SK-N-MC (cell line): ENCODE data around the gene MRTFA.

Experiments used
- DNase-seq: peaks from one replicate; pipeline ENCODE4 v3.0.0-alpha.2; 2011; ENCODE audit warnings: low read depth, low spot score
- H3K27ac ChIP-seq: fragments of 200-600 bp; sonication (generic); 2 replicates; pipeline ENCODE4 v1.5.1; 2016; ENCODE audit warnings: mixed run types
- H3K36me3 ChIP-seq: fragments of 200-600 bp; sonication (generic); 2 replicates; pipeline ENCODE4 v1.6.1; 2017; ENCODE audit warnings: antibody characterized with exemption, low read length, mixed read lengths; ENCODE audit not compliant: insufficient read depth
- H3K4me3 ChIP-seq: fragments of 200-600 bp; sonication (generic); 2 replicates; pipeline ENCODE4 v1.5.1; 2016
- H3K9ac ChIP-seq: fragments of 200-600 bp; sonication (generic); 2 replicates; pipeline ENCODE4 v1.8.0; 2017; ENCODE audit warnings: mixed run types, mixed read lengths; ENCODE audit not compliant: insufficient read length
- H3K9me3 ChIP-seq: fragments of 200-600 bp; sonication (generic); 2 replicates; pipeline ENCODE4 v1.6.1; 2017; ENCODE audit warnings: low read depth, mild to moderate bottlenecking, antibody characterized with exemption, low read length, moderate library complexity, mixed read lengths
- EZH2 ChIP-seq: fragments of 200-600 bp; sonication (generic); IDR thresholded peaks from one replicate; pipeline ENCODE4 v1.6.1; 2017; ENCODE audit warnings: antibody characterized with exemption
- FOXP2 ChIP-seq: optimal IDR thresholded peaks from 2 replicates; pipeline ENCODE3; 2011; ENCODE audit warnings: mild to moderate bottlenecking, moderate library complexity; ENCODE audit not compliant: insufficient read depth; ENCODE audit errors: extremely low read length, control extremely low read depth
- POLR2AphosphoS5 ChIP-seq: IDR thresholded peaks from 2 replicates; pipeline ENCODE4 v1.6.1; 2012; ENCODE audit warnings: mild to moderate bottlenecking, low read depth, low read length, borderline replicate concordance

MRTFA gene

DNA sequence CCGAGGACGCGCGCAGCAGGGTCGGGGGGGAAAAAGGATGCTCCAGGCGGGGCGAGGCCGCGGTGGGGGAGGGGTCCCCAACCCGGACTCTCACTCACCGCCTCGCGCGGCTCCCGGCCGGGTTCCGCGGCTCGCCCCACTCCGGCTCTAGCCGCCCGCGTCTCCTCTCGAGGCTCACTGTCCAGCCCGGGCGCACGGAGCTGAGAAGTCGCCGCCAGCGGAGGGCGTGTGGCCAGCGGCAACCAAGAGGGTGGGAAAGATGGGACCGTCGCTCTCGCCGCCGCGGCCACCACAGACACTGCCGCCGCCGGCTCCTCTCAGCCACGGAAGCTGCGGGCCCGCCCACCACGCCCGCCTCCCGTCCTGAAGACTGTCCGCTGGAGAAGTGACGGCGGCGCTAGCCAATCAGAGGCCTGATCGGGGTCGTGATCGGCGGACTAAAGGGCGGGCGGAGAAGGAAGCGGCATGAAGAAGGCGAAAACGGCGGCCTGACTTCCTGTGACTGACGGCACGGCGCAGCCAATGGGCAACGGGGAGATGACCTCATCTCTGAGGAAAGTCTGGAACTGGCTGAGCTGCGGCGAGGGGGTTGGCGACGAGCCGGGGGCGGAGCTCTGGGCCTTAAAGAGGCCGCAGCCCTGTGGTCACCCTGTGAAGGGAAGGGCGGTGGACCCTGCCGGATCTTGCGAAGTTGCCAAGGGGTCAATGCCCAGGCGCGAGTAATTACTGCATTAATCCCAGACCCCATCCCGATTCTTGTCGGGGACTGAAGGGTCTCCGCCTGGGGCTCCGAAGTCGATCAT lies at the start of gene MRTFA:
MRTFA (minus strand) TSS at position 340 of the 803 bp plus-strand sequence.
- H3K27ac ChIP-seq = peak within 1 kb of the TSS; percentile 43; the same call in 1 of the 2 replicates
- peak within 1 kb of the TSS; percentile 80 for H3K4me3 ChIP-seq

DNA sequence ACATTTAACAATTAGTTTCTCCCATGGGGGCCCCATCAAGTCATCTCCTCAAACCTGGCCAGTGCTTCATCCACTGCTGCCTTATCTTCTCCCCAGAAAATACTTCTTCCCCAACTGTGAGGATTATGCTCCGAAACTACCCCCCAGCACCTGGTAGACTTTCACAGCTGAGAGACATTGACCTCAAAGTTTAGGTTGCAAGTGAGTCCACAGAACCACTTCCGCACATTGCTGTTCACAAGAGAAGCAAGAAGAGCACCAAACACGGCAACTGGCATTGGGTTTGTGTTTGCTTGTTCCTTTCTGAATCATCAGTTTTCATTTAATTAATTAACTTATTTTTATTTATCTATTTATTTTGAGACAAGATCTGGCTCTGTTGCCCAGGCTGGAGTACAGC lies 48.9 kb upstream of the MRTFA start:
- Histone ChIP-seq H3K36me3 (no peaks in the 10 kb centered on the region), H3K4me3 (no peak overlapping the region), H3K9me3 (no peaks in the 10 kb centered on the region), H3K27ac (no peak overlapping the region), H3K9ac (no peak overlapping the region)
- no peak for DNase-seq
- no peak for TF ChIP-seq EZH2
- TF ChIP-seq FOXP2 = no peak
- TF ChIP-seq POLR2AphosphoS5 = no peak

More for the DNA sequence above, at the start of gene MRTFA:
- TF ChIP-seq EZH2 (no peak), POLR2AphosphoS5 (peak; percentile 80; the same call in 1 of the 2 replicates), FOXP2 (no peak)
- no peaks in the 10 kb centered on the region for H3K36me3 ChIP-seq
- no peaks in the 10 kb centered on the region for H3K9me3 ChIP-seq
- DNase-seq = peak; percentile 95
- peak within 1 kb of the TSS; percentile 88 for H3K9ac ChIP-seq

- TF ChIP-seq POLR2AphosphoS5 (no peak), EZH2 (no peak), FOXP2 (no peak)
- DNase-seq = no peak
- Histone ChIP-seq H3K9ac (no peak overlapping the region), H3K9me3 (no peaks in the 10 kb centered on the region), H3K27ac (no peak overlapping the region), H3K4me3 (no peak overlapping the region), H3K36me3 (no peaks in the 10 kb centered on the region)
Observed at GRCh38 chr22:40684728-40685127, 48.2 kb upstream of the MRTFA start.

DNA sequence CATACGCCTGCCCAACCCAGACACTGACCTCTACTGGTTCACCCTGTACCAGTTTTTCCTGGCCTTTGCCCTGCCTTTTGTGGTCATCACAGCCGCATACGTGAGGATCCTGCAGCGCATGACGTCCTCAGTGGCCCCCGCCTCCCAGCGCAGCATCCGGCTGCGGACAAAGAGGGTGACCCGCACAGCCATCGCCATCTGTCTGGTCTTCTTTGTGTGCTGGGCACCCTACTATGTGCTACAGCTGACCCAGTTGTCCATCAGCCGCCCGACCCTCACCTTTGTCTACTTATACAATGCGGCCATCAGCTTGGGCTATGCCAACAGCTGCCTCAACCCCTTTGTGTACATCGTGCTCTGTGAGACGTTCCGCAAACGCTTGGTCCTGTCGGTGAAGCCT lies 44.9 kb upstream of the MRTFA start:
- no peak overlapping the region for H3K27ac ChIP-seq
- TF ChIP-seq POLR2AphosphoS5 (no peak), FOXP2 (no peak), EZH2 (no peak)
- no peak overlapping the region for H3K9ac ChIP-seq
- no peak overlapping the region for H3K4me3 ChIP-seq
- no peak for DNase-seq
- H3K36me3 ChIP-seq = no peaks in the 10 kb centered on the region
- no peaks in the 10 kb centered on the region for H3K9me3 ChIP-seq

- Histone ChIP-seq H3K4me3 (no peak overlapping the region), H3K9ac (no peak overlapping the region), H3K36me3 (no peaks in the 10 kb centered on the region), H3K27ac (no peak overlapping the region), H3K9me3 (no peaks in the 10 kb centered on the region)
- no peak for DNase-seq
- no peak for TF ChIP-seq FOXP2
- no peak for TF ChIP-seq POLR2AphosphoS5
- no peak for TF ChIP-seq EZH2
Observed at GRCh38 chr22:40680819-40681183, 44.3 kb upstream of the MRTFA start.

DNA sequence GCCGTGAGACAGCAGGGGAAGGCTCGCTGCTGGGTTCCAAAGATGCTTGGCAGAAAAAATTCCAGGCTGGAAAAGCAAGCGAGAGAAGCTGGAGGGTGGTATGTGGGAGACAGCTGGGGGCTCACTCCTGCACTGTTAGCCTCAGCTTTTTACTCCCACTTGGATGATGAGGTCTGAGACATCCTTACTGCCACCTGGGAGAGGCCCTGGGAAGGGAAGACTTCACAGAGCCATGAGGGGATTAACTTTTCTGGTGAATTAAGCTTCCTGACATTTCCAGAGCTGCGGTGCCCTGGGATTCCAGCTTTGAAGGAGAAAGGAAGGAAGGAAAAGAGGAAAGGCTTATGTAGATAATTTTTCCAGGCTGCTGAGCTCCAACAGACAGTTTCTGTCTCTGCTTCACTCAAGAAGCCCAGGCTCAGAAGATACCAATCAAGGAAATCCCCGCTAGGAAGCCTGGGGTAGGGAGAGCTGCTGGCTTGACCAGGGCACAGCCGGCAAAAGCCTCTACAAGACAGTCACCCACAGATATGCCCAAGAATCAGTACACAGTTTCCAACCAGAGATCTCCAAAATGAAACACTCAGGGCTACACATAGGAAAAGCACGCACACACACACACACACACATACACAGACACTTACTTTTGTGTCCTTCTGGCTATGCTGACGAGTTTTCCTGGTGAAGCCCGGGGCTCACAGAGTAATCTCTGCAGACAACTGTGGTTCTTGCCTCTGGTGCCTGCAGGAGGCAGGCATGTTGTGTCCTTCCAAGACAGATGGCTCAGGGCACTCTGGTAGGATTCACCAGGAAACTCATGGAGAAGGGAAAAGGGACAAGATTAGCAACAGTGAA lies 43.7 kb upstream of the MRTFA start:
- Histone ChIP-seq H3K36me3 (no peaks in the 10 kb centered on the region), H3K9me3 (no peaks in the 10 kb centered on the region), H3K9ac (no peak overlapping the region), H3K27ac (no peak overlapping the region), H3K4me3 (no peak overlapping the region)
- no peak for DNase-seq
- TF ChIP-seq POLR2AphosphoS5 (no peak), EZH2 (no peak), FOXP2 (no peak)

- Histone ChIP-seq H3K36me3 (no peaks in the 10 kb centered on the region), H3K4me3 (no peak within 1 kb of the TSS), H3K9ac (no peak within 1 kb of the TSS), H3K9me3 (no peaks in the 10 kb centered on the region), H3K27ac (no peak within 1 kb of the TSS)
- DNase-seq = no peak
- TF ChIP-seq EZH2 (no peak), POLR2AphosphoS5 (no peak), FOXP2 (no peak)
Observed at GRCh38 chr22:40679249-40679963, 42.9 kb upstream of the MRTFA start, which contains the start of gene MCHR1. Gene MCHR1, plus strand, starts transcription at chr22:40679484. Its CDS starts 169 bp downstream, at chr22:40679653.
